ENCODE data around the gene ZMYM4.
"Not testable (repeated sequence)": the region's sequence is repeated elsewhere in the genome, so short reads cannot be mapped to it uniquely, and the experiment has no call there.

Gene ZMYM4

DNA sequence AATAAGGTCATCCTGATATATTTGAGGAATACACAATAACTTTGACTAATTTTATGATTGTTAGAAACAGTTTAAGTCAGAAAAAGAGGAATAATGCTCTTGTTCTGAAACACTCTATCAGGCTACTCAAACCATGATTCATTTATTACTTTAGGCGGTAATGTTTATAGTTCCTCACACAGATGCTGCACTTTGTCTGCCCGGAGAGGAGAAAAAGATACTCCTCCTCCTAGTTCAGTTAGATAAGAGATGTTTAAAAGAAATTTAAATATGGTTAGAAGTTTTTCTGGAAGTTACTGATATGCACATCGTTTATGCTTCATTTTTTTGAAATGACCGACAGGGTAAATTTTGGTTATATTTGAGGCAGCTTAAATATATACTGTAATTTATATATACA is 103.0 kb downstream of the ZMYM4 start:
- Histone ChIP-seq H3K9me3 (ENCODE audit: control insufficient read depth in 2 of 2, low read length in 2 of 2) (no peaks in the 10 kb centered on the region), H3K36me3 (ENCODE audit: control insufficient read depth in 2 of 2, insufficient read depth in 2 of 2, low read length in 2 of 2) (no peaks in the 10 kb centered on the region), H3K4me1 (ENCODE audit: control insufficient read depth, insufficient read depth, low read length) (no peaks in the 10 kb centered on the region), H3K4me3 (ENCODE audit: low read length in 2 of 2) (no peak overlapping the region), H3K9ac (ENCODE audit: low read length in 2 of 2) (no peak overlapping the region), H3K27me3 (ENCODE audit: control insufficient read depth in 1 of 2, insufficient read depth in 2 of 2, low read length in 2 of 2) (no peaks in the 10 kb centered on the region), H3K27ac (ENCODE audit: low read length) (no peak overlapping the region)

- no peak overlapping the region for H3K4me3 ChIP-seq (ENCODE audit: low read length in 2 of 2)
- H3K27ac ChIP-seq (ENCODE audit: low read length), result no peak overlapping the region
- no peaks in the 10 kb centered on the region for H3K27me3 ChIP-seq (ENCODE audit: control insufficient read depth in 1 of 2, insufficient read depth in 2 of 2, low read length in 2 of 2)
- peaks cover 4 to 5% of the 10 kb centered on the region in 2 donors for H3K36me3 ChIP-seq (ENCODE audit: control insufficient read depth in 2 of 2, insufficient read depth in 2 of 2, low read length in 2 of 2)
- H3K4me1 ChIP-seq (ENCODE audit: control insufficient read depth, insufficient read depth, low read length), result no peaks in the 10 kb centered on the region
- H3K9ac ChIP-seq (ENCODE audit: low read length in 2 of 2), result no peak overlapping the region
- H3K9me3 ChIP-seq (ENCODE audit: control insufficient read depth in 2 of 2, low read length in 2 of 2), result no peaks in the 10 kb centered on the region
These were observed 109.0 kb downstream of the ZMYM4 start for GRCh38 chr1:35377555-35377954.

DNA sequence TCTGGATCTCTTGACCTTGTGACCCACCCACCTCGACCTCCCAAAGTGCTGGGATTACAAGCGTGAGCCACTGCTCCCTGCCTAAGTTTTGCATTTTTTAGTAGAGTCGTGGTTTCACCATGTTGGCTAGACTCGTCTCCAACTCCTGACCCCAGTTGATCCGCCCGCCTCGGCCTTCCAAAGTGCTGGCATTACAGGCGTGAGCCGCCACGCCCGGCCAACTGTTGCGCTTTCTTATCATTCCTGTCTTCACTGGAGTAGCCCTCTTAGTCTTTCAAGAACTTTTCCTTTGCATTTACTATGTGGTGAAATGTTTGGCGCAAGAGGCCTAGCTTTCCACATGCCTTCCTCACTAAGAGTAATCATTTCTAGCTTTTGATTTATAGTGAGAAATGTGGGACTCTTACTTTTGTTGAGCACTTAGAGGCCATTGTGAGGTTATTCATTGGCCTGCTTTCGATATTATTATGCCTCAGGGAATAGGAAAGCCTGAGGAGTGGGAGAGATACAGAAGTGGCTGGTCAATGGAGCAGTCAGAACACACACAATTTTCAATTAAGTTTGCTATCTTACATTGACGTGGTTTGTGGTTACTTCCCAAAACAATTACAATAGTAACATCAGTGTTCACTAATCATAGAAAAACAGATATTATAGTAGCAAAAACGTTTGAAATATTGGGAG is 111.0 kb downstream of the ZMYM4 start:
- Histone ChIP-seq H3K9ac (ENCODE audit: low read length in 2 of 2) (no peak overlapping the region), H3K4me1 (ENCODE audit: control insufficient read depth, insufficient read depth, low read length) (no peaks in the 10 kb centered on the region), H3K27ac (ENCODE audit: low read length) (no peak overlapping the region), H3K27me3 (ENCODE audit: control insufficient read depth in 1 of 2, insufficient read depth in 2 of 2, low read length in 2 of 2) (no peaks in the 10 kb centered on the region), H3K9me3 (ENCODE audit: control insufficient read depth in 2 of 2, low read length in 2 of 2) (no peaks in the 10 kb centered on the region), H3K4me3 (ENCODE audit: low read length in 2 of 2) (no peak overlapping the region), H3K36me3 (ENCODE audit: control insufficient read depth in 2 of 2, insufficient read depth in 2 of 2, low read length in 2 of 2) (peaks cover 4 to 5% of the 10 kb centered on the region in 2 donors)

GRCh38 chr1:35380111-35380510 is 111.6 kb downstream of the ZMYM4 start:
- H3K4me1 ChIP-seq (ENCODE audit: control insufficient read depth, insufficient read depth, low read length); H3K27ac ChIP-seq (ENCODE audit: low read length); H3K9ac ChIP-seq (ENCODE audit: low read length in 2 of 2); H3K36me3 ChIP-seq (ENCODE audit: control insufficient read depth in 2 of 2, insufficient read depth in 2 of 2, low read length in 2 of 2); H3K27me3 ChIP-seq (ENCODE audit: control insufficient read depth in 1 of 2, insufficient read depth in 2 of 2, low read length in 2 of 2); H3K4me3 ChIP-seq (ENCODE audit: low read length in 2 of 2); H3K9me3 ChIP-seq (ENCODE audit: control insufficient read depth in 2 of 2, low read length in 2 of 2): not testable (repeated sequence)

DNA sequence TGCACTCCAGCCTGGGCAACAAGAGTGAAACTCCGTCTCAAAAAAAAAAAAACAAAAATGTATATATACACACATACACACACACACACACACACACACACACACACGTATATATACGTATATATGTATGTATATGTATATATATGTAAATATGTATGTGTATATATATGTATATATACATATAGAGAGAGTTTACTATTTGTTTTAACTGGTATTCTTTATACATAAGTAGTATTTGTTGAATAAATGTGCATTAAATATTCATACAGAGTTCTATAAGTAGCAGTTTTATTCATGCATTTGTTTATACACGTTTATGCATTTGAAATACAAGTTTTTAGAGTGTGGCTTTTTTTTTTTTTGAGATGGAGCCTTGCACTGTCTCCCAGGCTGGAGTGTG is 113.6 kb downstream of the ZMYM4 start:
- no peak overlapping the region for H3K9ac ChIP-seq (ENCODE audit: low read length in 2 of 2)

DNA sequence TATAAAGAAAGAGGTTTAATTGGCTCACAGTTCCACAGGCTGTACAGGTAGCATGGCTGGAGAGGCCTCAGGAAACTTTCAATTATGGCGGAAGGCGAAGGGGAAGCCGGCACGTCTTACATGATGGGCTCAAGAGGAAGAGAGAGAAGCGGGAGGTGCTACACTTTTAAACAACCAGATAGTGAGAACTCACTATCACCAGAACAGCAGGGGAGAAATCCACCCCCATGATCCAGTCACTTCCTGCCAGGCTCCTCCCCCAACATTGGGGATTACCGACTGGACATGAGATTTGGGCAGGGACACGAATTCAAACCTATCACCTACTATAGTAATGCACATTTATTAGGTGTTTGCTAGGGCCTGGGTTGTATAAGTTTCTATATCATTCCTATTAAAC is 117.8 kb downstream of the ZMYM4 start:
- Histone ChIP-seq H3K36me3 (ENCODE audit: control insufficient read depth in 2 of 2, insufficient read depth in 2 of 2, low read length in 2 of 2) (peaks cover 19% of the 10 kb centered on the region in 2 donors), H3K9ac (ENCODE audit: low read length in 2 of 2) (no peak overlapping the region), H3K27me3 (ENCODE audit: control insufficient read depth in 1 of 2, insufficient read depth in 2 of 2, low read length in 2 of 2) (no peaks in the 10 kb centered on the region), H3K9me3 (ENCODE audit: control insufficient read depth in 2 of 2, low read length in 2 of 2) (no peaks in the 10 kb centered on the region), H3K27ac (ENCODE audit: low read length) (no peak overlapping the region), H3K4me1 (ENCODE audit: control insufficient read depth, insufficient read depth, low read length) (no peaks in the 10 kb centered on the region), H3K4me3 (ENCODE audit: low read length in 2 of 2) (no peak overlapping the region)

More for the DNA sequence above, 113.6 kb downstream of the ZMYM4 start:
- Histone ChIP-seq H3K9me3 (ENCODE audit: control insufficient read depth in 2 of 2, low read length in 2 of 2) (no peaks in the 10 kb centered on the region), H3K36me3 (ENCODE audit: control insufficient read depth in 2 of 2, insufficient read depth in 2 of 2, low read length in 2 of 2) (peaks cover 14% of the 10 kb centered on the region in 2 donors), H3K27me3 (ENCODE audit: control insufficient read depth in 1 of 2, insufficient read depth in 2 of 2, low read length in 2 of 2) (no peaks in the 10 kb centered on the region), H3K4me3 (ENCODE audit: low read length in 2 of 2) (no peak overlapping the region), H3K4me1 (ENCODE audit: control insufficient read depth, insufficient read depth, low read length) (no peaks in the 10 kb centered on the region), H3K27ac (ENCODE audit: low read length) (no peak overlapping the region)

GRCh38 chr1:35386959-35387358 is 118.5 kb downstream of the ZMYM4 start:
- no peaks in the 10 kb centered on the region for H3K9me3 ChIP-seq (ENCODE audit: control insufficient read depth in 2 of 2, low read length in 2 of 2)
- no peak overlapping the region for H3K4me3 ChIP-seq (ENCODE audit: low read length in 2 of 2)
- peaks cover 15 to 16% of the 10 kb centered on the region in 2 donors for H3K36me3 ChIP-seq (ENCODE audit: control insufficient read depth in 2 of 2, insufficient read depth in 2 of 2, low read length in 2 of 2)
- no peak overlapping the region for H3K27ac ChIP-seq (ENCODE audit: low read length)
- H3K27me3 ChIP-seq (ENCODE audit: control insufficient read depth in 1 of 2, insufficient read depth in 2 of 2, low read length in 2 of 2), result no peaks in the 10 kb centered on the region
- H3K4me1 ChIP-seq (ENCODE audit: control insufficient read depth, insufficient read depth, low read length), result no peaks in the 10 kb centered on the region
- no peak overlapping the region for H3K9ac ChIP-seq (ENCODE audit: low read length in 2 of 2)

DNA sequence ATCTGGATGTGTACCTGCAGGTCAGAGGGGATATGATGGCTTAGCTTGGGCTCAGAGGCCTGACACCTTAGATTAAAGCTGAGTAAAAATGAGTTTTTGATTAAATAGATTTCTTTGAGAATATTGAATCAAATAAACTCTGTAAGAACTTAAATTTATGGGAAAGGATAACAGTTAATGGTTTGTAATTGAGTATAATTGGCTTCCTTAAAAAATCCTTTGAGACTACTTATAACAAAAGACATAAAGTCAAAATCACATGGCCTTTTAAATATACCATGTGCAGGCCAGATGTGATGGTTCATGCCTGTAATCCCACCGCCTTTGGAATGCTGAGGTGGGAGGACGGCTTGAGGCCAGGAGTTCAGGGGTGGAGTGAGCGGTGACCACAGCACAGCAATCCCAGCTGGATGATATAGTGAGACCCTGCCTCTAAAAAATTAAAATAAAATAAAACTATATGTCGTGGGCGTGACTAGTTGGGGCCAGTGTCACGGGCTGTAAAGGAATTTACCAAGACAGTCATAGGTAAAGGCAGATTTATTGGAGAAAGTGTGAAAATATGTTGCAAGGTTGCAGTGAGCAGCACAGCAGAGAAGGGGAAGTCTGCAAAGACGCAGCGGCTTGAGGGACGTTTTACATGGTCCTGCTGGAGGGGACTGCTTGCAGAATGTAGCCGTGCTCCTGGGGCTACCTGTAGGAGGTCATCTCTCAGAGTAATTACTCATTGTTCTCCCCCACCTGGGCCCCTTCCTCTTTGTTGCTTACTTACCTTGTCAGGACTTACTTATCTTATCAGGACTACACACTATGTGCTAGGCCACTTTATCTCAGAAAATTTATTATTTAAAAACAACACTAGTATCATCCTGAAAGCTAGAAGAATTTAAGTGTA is 122.3 kb downstream of the ZMYM4 start:
- no peak overlapping the region for H3K9ac ChIP-seq (ENCODE audit: low read length in 2 of 2)
- no peak overlapping the region for H3K4me3 ChIP-seq (ENCODE audit: low read length in 2 of 2)
- H3K36me3 ChIP-seq (ENCODE audit: control insufficient read depth in 2 of 2, insufficient read depth in 2 of 2, low read length in 2 of 2), result peaks cover 29 to 32% of the 10 kb centered on the region in 2 donors
- H3K27me3 ChIP-seq (ENCODE audit: control insufficient read depth in 1 of 2, insufficient read depth in 2 of 2, low read length in 2 of 2), result no peaks in the 10 kb centered on the region
- H3K4me1 ChIP-seq (ENCODE audit: control insufficient read depth, insufficient read depth, low read length), result no peaks in the 10 kb centered on the region
- no peaks in the 10 kb centered on the region for H3K9me3 ChIP-seq (ENCODE audit: control insufficient read depth in 2 of 2, low read length in 2 of 2)
- H3K27ac ChIP-seq (ENCODE audit: low read length), result no peak overlapping the region

DNA sequence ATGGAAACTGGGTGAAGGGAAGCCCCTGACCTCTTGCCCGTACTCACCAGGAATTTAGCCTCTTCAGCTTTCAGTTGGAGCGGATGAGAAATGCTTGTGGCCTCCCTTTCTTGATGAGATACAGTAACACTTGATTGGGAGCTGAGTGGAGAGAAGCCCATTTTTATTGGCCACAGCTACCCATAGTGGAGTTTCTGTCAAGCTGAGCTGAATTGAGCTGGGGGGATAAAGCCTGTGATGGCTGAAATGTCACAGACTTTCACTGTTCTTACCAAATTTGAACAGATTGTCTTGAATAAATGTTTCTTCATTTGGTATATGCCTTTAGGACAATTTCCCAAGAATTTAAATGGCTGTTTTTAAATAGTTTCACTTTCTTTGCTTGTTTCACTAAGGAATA is 125.9 kb downstream of the ZMYM4 start:
- Histone ChIP-seq H3K27ac (ENCODE audit: low read length) (no peak overlapping the region), H3K9ac (ENCODE audit: low read length in 2 of 2) (no peak overlapping the region), H3K27me3 (ENCODE audit: control insufficient read depth in 1 of 2, insufficient read depth in 2 of 2, low read length in 2 of 2) (no peaks in the 10 kb centered on the region), H3K9me3 (ENCODE audit: control insufficient read depth in 2 of 2, low read length in 2 of 2) (no peaks in the 10 kb centered on the region), H3K4me1 (ENCODE audit: control insufficient read depth, insufficient read depth, low read length) (no peaks in the 10 kb centered on the region), H3K4me3 (ENCODE audit: low read length in 2 of 2) (no peak overlapping the region), H3K36me3 (ENCODE audit: control insufficient read depth in 2 of 2, insufficient read depth in 2 of 2, low read length in 2 of 2) (peaks cover 36 to 45% of the 10 kb centered on the region in 2 donors)

DNA sequence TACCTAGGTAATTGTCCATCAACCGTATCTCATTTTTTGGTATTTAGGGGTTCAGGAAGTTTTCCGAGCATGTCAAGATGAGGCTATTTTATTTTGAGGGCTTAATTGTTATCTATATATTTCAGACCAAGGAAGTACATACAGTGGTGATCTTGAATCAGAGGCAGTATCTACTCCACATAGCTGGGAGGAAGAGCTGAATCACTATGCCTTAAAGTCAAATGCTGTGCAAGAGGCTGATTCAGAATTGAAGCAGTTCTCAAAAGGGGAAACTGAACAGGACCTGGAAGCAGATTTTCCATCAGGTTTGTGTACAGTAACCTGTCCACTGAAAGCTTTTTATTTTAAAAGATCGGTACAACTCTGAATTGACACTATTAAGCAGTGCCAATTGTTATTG is 130.2 kb downstream of the ZMYM4 start:
- no peak overlapping the region for H3K27ac ChIP-seq (ENCODE audit: low read length)
- H3K36me3 ChIP-seq (ENCODE audit: control insufficient read depth in 2 of 2, insufficient read depth in 2 of 2, low read length in 2 of 2), result peaks cover 31 to 50% of the 10 kb centered on the region in 2 donors
- no peaks in the 10 kb centered on the region for H3K27me3 ChIP-seq (ENCODE audit: control insufficient read depth in 1 of 2, insufficient read depth in 2 of 2, low read length in 2 of 2)
- no peaks in the 10 kb centered on the region for H3K9me3 ChIP-seq (ENCODE audit: control insufficient read depth in 2 of 2, low read length in 2 of 2)
- no peak overlapping the region for H3K4me3 ChIP-seq (ENCODE audit: low read length in 2 of 2)
- H3K4me1 ChIP-seq (ENCODE audit: control insufficient read depth, insufficient read depth, low read length), result no peaks in the 10 kb centered on the region
- H3K9ac ChIP-seq (ENCODE audit: low read length in 2 of 2), result no peak overlapping the region

DNA sequence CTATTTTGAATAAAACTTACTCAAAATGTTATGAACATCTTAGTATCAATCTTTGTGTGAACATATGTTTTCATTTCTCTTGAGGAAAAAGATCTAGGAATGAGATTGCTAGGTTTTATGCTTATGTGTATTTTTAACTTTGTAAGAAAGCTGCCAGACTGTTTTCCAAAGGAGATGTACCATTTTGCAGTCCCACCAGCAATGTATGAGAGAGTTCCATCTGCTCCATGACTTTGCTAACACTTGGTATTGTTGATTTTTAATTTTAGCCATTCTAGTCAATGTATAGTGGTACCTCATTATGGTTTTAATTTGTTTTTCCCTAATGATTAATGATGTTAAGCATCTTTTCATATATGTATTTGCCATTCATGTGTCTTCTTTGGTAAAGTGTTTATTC is 132.5 kb downstream of the ZMYM4 start:
- Histone ChIP-seq H3K9me3 (ENCODE audit: control insufficient read depth in 2 of 2, low read length in 2 of 2) (no peaks in the 10 kb centered on the region), H3K27ac (ENCODE audit: low read length) (no peak overlapping the region), H3K36me3 (ENCODE audit: control insufficient read depth in 2 of 2, insufficient read depth in 2 of 2, low read length in 2 of 2) (peaks cover 25 to 44% of the 10 kb centered on the region in 2 donors), H3K4me3 (ENCODE audit: low read length in 2 of 2) (no peak overlapping the region), H3K9ac (ENCODE audit: low read length in 2 of 2) (no peak overlapping the region), H3K4me1 (ENCODE audit: control insufficient read depth, insufficient read depth, low read length) (no peaks in the 10 kb centered on the region), H3K27me3 (ENCODE audit: control insufficient read depth in 1 of 2, insufficient read depth in 2 of 2, low read length in 2 of 2) (no peaks in the 10 kb centered on the region)

All from stomach smooth muscle (tissue), 2 donors.